GM21360 (cell line): ENCODE data around the gene OSBPL3.

Source experiments
- ATAC-seq: cut with Tn5 transposase; IDR thresholded peaks from one replicate; pipeline ENCODE4 v1.9.1; 2021; ENCODE audit warnings: mild to moderate bottlenecking, moderate library complexity; ENCODE audit not compliant: unreplicated experiment

Gene OSBPL3

GRCh38 chr7:24835643-24836042 lies 144.3 kb downstream of the OSBPL3 start:
- no peak for ATAC-seq

DNA sequence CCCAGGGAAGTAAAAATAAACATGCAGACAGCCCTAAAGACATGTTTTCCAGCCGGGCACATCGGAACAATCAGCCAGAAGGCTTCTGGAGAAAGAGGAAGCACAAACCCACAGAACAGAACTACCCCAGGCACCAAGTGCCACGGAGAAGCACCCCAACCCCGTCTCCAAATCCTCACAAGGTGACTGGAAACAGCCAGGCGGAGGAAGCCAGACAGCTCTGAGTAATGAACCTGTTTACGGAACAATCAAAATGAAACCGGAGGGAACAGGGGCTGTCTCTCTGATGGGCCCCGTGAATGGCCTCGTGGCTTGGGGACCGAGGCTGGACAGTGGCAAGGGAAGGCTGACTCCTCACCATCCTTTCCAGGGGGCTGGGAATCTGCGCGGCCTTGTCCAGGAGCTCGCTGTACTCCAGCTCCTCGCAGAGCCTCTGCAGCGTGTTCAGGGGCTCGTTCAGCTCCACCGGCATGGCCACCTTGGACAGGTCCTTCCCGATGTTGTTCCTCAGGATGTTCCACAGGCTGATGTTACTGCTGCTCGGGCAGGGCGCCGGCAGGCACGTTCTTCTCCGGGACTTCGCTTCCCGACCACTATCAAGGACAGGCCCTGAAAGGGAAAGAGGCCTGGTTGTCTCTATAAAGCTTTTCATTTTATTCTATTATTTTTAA lies 145.7 kb downstream of the OSBPL3 start:
- ATAC-seq, result peak; percentile 53

GRCh38 chr7:24833549-24833948 lies 146.4 kb downstream of the OSBPL3 start:
- no peak for ATAC-seq

DNA sequence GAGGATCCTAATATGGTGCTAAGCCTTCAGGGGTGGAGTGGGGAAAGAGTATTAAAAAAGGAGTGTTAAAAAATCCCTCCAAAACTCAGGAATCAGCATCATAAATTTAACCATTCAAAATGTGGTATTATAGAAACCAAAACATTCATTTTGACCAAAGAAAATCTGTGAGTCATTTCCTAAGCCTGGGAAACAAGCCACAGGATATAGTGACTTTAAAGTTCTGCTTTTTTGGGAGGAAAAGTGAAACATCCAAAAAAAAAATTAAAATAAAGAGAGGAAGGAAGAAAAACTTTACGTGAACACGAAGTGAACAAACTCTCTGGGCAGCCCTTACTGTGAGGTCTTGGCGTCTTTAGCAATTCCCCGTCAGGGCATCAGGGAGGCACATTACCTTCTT lies 148.7 kb downstream of the OSBPL3 start:
- ATAC-seq, result no peak

- no peak for ATAC-seq
Measured at GRCh38 chr7:24830440-24831050, 149.4 kb downstream of the OSBPL3 start.

DNA sequence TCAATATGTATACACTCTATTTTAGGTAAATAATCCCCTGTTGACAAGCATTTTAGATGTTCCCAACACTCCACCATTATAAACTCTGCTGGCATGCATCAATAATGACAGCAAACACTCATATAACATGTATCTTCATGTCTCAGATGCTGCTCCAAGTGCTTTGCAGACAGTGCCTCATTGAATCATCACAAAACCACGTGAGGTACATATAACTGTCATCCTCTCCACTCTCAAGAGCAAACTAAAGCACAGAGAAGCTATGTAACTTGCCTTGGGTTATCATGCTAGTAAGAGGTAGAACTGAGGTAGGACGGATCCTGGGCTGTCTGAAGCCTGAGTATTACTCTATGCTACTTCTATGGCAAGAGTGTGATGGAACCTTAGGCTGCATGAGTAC lies 150.2 kb downstream of the OSBPL3 start:
- no peak for ATAC-seq

DNA sequence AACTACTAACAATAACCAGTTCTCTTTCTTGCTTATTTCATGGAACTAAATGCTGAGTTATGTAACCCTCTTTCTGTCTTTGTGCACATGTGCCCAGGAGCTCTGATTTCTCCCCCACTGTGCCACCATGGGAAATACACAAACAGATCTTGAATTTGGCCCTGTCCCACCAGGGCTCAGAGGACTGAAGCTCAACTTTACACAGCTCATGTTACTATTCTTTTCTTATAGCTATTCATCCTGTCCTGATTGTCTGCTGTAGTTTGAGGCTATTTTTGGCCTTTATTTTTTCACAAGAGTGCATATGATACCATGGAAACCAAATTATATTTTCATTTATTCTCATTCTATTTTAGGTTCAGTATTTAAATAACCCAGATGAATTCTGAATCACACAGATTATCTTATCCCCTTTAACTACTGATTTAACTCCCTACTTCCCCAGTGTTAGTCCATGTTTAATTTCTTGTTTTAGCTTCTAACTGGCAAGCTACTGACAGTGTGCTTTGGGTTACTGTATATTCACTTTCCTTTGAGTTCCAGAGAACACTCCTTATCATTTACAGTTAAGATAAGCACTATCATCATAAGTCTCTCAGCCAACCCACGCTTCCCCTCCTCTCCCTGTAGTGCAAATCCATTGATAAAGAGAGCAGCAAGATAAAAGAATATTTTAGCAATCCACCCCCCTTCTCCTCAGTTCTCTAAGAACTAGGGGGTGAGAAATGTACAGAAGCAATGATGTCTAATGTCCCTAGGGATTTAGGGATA lies 150.9 kb downstream of the OSBPL3 start:
- ATAC-seq, result no peak

GRCh38 chr7:24827589-24827988 lies 152.4 kb downstream of the OSBPL3 start:
- no peak for ATAC-seq

- no peak for ATAC-seq
Measured at GRCh38 chr7:24827027-24827426, 153.0 kb downstream of the OSBPL3 start.

GRCh38 chr7:24826662-24827020 lies 153.3 kb downstream of the OSBPL3 start:
- ATAC-seq, result no peak

DNA sequence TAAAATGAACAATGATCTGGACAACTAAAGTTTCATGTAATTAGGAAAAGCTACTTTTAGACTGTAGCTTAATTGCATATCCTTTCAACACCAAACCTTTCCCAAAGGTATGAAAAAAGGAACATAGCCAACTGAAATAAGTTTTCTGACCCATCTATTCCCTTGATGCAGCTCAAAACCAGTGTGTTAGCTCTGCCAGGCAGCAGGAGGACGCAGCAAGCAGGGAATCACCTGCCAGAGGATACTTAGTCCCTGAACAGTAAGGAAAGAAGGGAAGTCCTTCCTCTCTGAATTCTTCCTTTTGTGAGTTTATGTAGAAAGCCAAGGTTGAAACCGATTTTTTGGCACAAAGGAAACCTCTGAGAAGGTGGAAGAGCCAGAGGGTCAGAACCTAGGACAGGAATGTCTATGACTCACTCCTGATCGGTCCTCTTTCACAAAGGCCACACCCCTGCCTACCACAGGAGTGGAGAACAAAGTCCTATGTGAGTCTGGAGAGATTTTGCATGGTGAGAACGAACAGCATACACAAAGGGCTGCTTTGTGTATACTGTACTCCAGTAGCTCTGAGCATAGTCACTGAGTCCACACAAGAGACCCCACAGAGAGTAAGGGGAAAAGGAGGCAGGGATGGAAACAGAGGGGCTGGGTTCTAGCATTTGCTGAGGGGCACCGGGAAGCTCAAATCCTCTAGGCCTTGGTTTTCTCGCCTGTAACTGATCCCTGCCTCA lies 153.9 kb downstream of the OSBPL3 start:
- ATAC-seq, result no peak

DNA sequence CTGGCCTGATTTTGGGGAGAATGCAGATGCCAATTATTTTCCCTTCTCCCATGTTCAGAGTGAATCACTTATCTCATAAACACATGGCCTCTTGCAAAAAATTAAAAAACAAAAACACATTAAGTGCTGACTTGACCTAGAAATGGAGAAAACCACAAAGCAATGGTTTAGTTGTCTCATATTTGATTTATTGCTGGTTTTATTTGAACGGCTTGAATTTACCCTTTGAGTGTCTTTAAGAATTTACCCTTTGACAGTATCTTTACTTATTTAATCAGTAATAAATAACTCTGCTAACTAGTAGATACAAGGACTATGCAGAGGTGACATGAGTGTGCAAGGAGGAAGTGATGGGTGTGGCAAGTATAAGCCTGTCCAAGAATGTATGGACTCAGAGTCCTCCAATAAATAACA lies 154.6 kb downstream of the OSBPL3 start:
- no peak for ATAC-seq

GRCh38 chr7:24824896-24825295 lies 155.1 kb downstream of the OSBPL3 start:
- no peak for ATAC-seq

- no peak for ATAC-seq
Measured at GRCh38 chr7:24824400-24824799, 155.6 kb downstream of the OSBPL3 start.

- ATAC-seq, result no peak
Measured at GRCh38 chr7:24821754-24822054, 158.3 kb downstream of the OSBPL3 start.

- peak; percentile 75 for ATAC-seq
Measured at GRCh38 chr7:24821045-24821753, 158.8 kb downstream of the OSBPL3 start.

- no peak for ATAC-seq
Measured at GRCh38 chr7:24820730-24821044, 159.3 kb downstream of the OSBPL3 start.

DNA sequence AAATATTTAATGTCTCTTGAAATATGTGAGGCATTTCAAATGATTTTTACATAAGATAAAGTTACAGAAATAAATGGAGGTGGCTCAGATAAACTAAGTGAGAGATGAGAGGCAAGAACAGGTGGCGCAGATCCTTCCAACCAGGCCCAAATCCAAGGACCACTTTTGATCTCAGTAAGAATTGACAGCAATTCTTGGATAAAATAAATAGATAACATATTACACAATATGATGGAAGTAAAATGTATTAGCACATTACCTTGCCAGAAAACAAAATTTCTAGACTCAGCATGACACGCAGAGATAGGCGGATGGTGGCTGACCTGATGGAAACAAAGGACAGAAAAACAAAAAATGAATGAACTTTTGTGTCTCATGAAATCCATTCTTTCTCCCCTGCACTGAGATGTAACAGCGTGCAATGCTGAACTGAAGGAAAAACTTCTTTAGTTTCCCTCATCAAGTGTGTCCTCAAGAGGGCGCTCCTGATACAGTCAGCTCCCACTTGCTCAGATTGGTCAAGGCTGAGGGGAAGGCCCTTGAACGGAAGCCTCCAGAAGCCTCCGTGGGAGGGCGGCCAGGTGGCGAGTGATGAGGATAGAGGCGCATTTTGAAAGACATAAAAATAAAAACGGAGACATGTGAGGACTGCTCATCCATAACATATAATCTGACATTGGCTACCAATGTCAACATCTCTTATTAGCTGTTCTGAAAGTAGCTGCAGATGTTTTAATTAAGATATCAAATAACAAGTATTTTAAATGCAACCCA lies 159.9 kb downstream of the OSBPL3 start:
- peak; percentile 67 for ATAC-seq

- ATAC-seq, result no peak
Measured at GRCh38 chr7:24817339-24817738, 162.6 kb downstream of the OSBPL3 start.

DNA sequence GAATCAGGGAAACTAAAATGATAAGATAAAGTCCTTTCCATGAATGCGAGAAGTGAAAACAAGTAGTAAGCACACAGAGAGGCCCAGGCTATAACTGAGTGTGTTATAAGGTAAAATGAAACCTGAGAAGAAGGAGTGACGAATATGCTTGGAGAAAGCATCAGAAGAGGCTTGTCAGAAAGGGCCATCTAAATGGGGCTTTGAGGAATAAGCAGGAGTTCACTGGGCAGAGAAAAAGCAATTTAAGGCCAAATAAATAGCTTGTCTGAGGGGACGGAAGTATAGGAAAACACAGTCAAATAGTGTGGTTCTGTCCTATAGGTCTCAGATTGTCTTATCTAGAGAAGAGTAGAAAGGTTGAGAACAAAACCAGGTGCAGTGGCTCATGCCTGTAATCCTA lies 163.1 kb downstream of the OSBPL3 start:
- ATAC-seq, result no peak
